ENCODE results near the gene GPC3.

GRCh38 chrX:133677123-133678063 lies 308.0 kb downstream of the GPC3 start:
- TF ChIP-seq REST (IDR thresholded peaks at IDR 0.05) (no peak), POLR2A (IDR thresholded peaks at IDR 0.05; ENCODE audit: low read length) (no peak), MAX (IDR thresholded peaks at IDR 0.05) (no peak), CTCF (IDR thresholded peaks at IDR 0.05) (no peak), MAFK (IDR thresholded peaks at IDR 0.05; ENCODE audit: partially characterized antibody) (no peak)
